Cardiac muscle cell (in vitro differentiated cells and primary cell): ENCODE measurements around the gene ITGBL1. TPM values are rescaled to one million over a fixed set of nuclear protein-coding genes. Genes with fewer than 3 reads are reported as not detected.

Experiments
- DNase-seq, 2 donors: peaks; one replicate each; pipeline versions ENCODE4 v3.0.0 to v3.0.0-alpha.2; 2010 to 2017; ENCODE audit warnings: low read depth in 1 of 2, low spot score in 1 of 2
- H3K27ac ChIP-seq: fragments of 200-600 bp; sonication (generic); 2 replicates; pipeline ENCODE4 v1.5.1; 2016
- H3K27me3 ChIP-seq: fragments of 200-600 bp; sonication (generic); 2 replicates; pipeline ENCODE4 v1.6.0; 2016; ENCODE audit warnings: control low read depth
- H3K36me3 ChIP-seq: fragments of 200-600 bp; sonication (generic); 2 replicates; pipeline ENCODE4 v1.5.1; 2016; ENCODE audit warnings: control low read depth
- H3K4me1 ChIP-seq: fragments of 200-600 bp; sonication (generic); 2 replicates; pipeline ENCODE4 v1.8.1; 2017; ENCODE audit warnings: low read depth, mild to moderate bottlenecking, mixed run types
- H3K4me3 ChIP-seq: fragments of 200-600 bp; sonication (generic); 2 replicates; pipeline ENCODE4 v1.5.1; 2016; ENCODE audit warnings: mild to moderate bottlenecking
- H3K9me3 ChIP-seq: fragments of 200-600 bp; sonication (generic); 2 replicates; pipeline ENCODE4 v1.5.1; 2017; ENCODE audit warnings: low read depth, mild to moderate bottlenecking, control low read depth
- polyA plus RNA-seq: library from polyadenylated mRNA; unstranded; fragments of >200 nt; fragmentation: Nextera tagmentation; extraction: Ambion mirVana; gene quantifications from 2 replicates; pipeline ENCODE4 v1.2.1, GENCODE V29; 2016
- total RNA-seq: library from RNA; depleted of rRNA; stranded (reverse); fragments of >200 nt; gene quantifications from 2 replicates; pipeline ENCODE4 v1.2.3, GENCODE V29; 2016
- TF ChIP-seq, protein P1 (sequence below): IDR thresholded peaks from 2 replicates; pipeline ENCODE4 v1.5.1; 2012; ENCODE audit warnings: low read depth, mild to moderate bottlenecking, low read length

ITGBL1 gene
- total and polyA plus RNA-seq, 2 experiments from 2014 or later, result not detected

DNA sequence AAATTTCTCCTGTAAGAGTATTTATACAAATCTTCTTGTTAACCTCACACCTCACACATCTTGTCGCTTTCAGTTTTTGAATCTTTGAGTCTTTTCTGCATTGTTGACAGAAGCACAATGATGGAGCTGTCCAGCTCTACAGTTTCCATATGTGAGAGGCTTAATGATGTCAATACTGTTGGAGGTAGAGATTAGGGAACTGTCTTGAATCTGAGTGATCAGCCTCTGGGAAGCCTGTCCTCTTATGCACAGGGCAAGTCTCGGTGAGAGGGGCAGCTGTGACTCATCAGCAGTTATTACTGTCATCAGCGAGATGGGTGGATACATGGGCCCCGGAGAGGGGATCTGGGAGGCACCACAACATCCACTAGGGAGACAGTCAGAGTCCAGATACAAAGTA, 4.6 kb upstream of the ITGBL1 start:
- no peaks in the 10 kb centered on the region for H3K4me1 ChIP-seq
- peak in 1 of 2 donors; percentile 4 for DNase-seq

DNA sequence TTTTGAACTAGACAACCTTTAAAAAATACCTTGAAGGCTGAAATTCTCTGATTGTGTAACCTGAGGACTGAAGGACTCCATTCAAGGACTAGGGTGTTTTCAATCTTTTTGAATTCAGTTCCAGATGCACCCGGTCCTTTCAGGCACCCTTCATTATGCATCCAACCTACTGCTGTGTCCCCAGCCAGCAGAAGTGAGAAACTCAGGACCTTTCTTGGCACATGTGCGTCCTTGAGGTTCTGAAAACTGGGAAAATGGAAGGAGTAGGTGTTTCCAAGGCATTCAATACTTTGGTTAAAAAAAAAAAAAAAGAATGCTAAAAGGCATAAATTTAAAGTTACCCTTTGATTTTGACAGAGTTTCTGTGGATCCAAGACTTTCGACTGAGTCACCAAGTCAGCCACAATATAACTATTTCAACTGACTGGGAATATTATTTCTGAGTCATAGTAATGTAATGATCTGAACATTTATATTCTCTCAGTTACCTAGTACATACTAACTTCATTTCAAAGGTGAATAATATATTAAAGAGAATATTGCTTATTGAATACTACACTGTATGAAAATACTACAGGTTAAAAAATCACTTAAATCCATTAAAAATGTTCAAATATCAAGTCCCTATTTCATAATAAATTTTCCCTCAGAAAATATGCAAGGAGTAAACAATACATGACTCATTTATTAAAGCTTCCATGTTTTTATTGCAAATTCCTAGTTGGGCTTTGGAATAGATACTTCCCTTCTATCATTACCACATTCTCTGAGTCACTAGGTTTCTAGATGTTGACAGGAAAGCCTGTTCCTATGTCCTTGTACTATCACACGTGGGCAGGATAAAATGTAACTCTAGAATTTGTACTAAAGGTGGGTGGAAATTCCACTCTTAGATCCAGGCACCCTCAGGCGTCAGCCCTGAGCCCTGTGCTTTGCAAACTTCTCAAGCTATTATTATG, 2.4 kb upstream of the ITGBL1 start:
- TF ChIP-seq, protein P1, sequence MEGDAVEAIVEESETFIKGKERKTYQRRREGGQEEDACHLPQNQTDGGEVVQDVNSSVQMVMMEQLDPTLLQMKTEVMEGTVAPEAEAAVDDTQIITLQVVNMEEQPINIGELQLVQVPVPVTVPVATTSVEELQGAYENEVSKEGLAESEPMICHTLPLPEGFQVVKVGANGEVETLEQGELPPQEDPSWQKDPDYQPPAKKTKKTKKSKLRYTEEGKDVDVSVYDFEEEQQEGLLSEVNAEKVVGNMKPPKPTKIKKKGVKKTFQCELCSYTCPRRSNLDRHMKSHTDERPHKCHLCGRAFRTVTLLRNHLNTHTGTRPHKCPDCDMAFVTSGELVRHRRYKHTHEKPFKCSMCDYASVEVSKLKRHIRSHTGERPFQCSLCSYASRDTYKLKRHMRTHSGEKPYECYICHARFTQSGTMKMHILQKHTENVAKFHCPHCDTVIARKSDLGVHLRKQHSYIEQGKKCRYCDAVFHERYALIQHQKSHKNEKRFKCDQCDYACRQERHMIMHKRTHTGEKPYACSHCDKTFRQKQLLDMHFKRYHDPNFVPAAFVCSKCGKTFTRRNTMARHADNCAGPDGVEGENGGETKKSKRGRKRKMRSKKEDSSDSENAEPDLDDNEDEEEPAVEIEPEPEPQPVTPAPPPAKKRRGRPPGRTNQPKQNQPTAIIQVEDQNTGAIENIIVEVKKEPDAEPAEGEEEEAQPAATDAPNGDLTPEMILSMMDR, result no peak
- Histone ChIP-seq H3K27me3 (peaks cover 8% of the 10 kb centered on the region), H3K27ac (no peak overlapping the region), H3K4me1 (no peaks in the 10 kb centered on the region), H3K4me3 (no peak overlapping the region), H3K9me3 (no peaks in the 10 kb centered on the region), H3K36me3 (no peaks in the 10 kb centered on the region)
- peak in 1 of 2 donors; percentile 67 for DNase-seq

More for the DNA sequence above, 4.6 kb upstream of the ITGBL1 start:
- Histone ChIP-seq H3K4me3 (no peak overlapping the region), H3K9me3 (no peaks in the 10 kb centered on the region), H3K27me3 (no peaks in the 10 kb centered on the region), H3K27ac (no peak overlapping the region), H3K36me3 (no peaks in the 10 kb centered on the region)
- TF ChIP-seq, protein P1, result no peak

DNA sequence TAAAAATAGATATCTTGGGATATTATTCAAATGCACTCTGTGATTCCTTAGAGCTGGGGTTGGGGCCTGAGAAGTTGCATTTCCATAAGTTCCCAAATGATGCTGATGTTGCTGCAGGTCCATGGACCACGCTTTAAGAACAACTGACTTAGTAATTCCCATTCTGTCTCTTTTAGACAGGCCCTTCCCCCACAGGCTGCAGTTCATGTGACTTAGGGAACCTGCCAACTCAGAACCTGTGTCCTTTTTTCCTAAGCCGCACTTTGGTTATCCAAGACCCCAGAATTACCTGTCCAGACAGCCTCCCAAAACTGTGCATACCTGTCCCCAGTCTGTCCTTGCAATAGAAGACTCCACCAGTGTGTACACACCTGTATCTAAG, 1.7 kb upstream of the ITGBL1 start:
- H3K27ac ChIP-seq, result no peak overlapping the region
- no peaks in the 10 kb centered on the region for H3K9me3 ChIP-seq
- H3K4me1 ChIP-seq, result no peaks in the 10 kb centered on the region
- DNase-seq, result no peak
- H3K4me3 ChIP-seq, result no peak overlapping the region
- H3K36me3 ChIP-seq, result no peaks in the 10 kb centered on the region
- TF ChIP-seq, protein P1, result no peak
- H3K27me3 ChIP-seq, result peaks cover 8% of the 10 kb centered on the region

DNA sequence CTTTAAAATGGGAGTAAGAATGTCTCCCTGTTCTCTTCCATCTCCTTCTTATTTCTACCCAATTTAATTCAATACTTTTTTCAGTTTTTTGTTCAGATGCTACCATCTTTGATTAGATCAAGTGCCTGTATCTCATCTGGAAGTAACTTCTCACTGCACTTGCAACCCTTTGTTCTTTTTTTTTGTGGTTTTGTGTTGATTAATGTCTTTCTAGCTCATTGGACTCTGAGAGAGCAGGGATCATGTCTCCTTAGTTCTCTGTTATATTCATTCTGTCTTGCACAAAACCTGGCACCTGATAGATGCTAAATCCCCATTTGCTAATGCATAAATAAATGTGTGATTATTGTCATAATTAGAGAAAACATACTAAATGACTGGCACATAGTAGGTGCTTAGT, 834 bp upstream of the ITGBL1 start:
- Histone ChIP-seq H3K4me3 (no peak overlapping the region), H3K27me3 (peaks cover 8% of the 10 kb centered on the region), H3K4me1 (no peaks in the 10 kb centered on the region), H3K9me3 (no peaks in the 10 kb centered on the region), H3K27ac (no peak overlapping the region), H3K36me3 (no peaks in the 10 kb centered on the region)
- DNase-seq, result no peak
- TF ChIP-seq, protein P1, result no peak

DNA sequence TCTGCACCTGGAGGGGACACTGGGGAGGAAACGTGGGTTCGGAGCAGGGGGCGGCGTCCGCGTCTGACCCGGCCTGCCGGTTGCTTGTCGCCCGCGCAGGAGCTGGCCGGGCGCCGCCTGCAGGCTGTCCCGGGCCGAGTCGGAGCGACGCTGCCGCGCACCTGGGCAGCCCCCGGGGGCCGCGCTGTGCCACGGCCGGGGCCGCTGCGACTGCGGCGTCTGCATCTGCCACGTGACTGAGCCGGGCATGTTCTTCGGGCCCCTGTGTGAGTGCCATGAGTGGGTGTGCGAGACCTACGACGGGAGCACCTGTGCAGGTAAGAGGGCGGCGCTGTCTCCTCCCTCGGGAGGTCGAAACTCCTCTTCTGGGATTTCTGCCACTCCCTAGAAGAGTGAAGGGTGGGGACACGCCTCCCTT, 1.3 kb downstream of the ITGBL1 start:
- H3K4me3 ChIP-seq, result no peak overlapping the region
- peak in 1 of 2 donors; percentile 5 for DNase-seq
- TF ChIP-seq, protein P1, result peak; percentile 33
- no peaks in the 10 kb centered on the region for H3K4me1 ChIP-seq
- H3K27me3 ChIP-seq, result peaks cover 8% of the 10 kb centered on the region
- no peak overlapping the region for H3K27ac ChIP-seq
- no peaks in the 10 kb centered on the region for H3K9me3 ChIP-seq
- H3K36me3 ChIP-seq, result no peaks in the 10 kb centered on the region
